ENCODE results near the gene PHIP. TPM values are rescaled to one million over a fixed set of nuclear protein-coding genes. Genes with fewer than 3 reads are reported as not detected.

PHIP gene
- total and polyA plus RNA-seq, 9 of the 15 experiments (the other 6 are each of a cell fraction or from before 2014, with no cell fraction given): 8.1 to 36.3 (median 16.5) TPM

DNA sequence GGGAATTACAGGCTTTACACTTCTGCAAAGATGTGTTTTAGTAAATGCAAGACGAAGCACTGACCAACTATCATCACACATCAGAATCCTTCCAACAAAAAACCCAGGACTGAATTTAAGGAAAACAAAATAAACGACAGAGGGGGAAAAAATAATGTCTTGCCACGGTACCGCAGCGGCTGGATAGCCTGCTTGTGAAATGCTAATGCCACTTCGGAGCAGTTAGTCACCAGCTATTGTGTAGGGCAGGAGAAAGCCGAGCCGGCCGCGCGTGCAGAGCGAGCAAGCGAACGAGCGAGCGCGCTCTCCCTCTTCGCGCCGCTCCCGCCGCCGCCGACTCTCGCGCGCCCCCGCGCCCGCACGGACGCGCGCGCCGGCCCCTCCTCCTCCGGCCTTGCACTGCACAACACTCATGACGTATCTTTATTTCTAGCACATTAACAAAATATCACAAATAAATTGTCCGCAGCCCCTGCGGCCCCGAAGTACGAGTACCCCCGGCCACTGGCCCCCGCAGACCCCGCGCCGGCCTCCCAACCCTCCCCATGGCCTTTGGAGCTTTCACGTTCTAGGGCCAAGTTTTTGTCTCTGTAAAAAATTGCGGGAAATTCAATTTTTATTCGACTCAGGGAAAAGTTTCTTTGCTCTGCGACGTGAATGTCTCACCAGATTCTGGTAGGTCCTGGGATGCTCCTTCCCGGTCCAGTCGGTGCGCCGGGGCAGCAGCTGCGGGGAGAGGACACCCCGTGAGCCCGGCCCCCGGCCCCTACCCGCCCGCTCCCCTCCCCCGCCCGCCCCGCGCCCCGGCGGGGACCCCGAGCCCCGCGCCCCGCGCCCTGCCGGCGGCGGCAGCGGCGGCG lies 1.0 kb downstream of the PHIP start (continued):
- TF ChIP-seq, protein P1, sequence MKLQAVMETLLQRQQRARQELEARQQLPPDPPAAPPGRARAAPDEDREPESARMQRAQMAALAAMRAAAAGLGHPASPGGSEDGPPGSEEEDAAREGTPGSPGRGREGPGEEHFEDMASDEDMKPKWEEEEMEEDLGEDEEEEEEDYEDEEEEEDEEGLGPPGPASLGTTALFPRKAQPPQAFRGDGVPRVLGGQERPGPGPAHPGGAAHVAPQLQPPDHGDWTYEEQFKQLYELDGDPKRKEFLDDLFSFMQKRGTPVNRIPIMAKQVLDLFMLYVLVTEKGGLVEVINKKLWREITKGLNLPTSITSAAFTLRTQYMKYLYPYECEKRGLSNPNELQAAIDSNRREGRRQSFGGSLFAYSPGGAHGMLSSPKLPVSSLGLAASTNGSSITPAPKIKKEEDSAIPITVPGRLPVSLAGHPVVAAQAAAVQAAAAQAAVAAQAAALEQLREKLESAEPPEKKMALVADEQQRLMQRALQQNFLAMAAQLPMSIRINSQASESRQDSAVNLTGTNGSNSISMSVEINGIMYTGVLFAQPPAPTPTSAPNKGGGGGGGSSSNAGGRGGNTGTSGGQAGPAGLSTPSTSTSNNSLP (IDR thresholded peaks at IDR 0.05; ENCODE audit: borderline replicate concordance, low read depth, low read length): peak; percentile 60; the same call in 1 of the 2 replicates
- TF ChIP-seq PML (IDR thresholded peaks at IDR 0.05; ENCODE audit: low read length) (peak; percentile 51; the same call in 1 of the 2 replicates), NCOA2 (IDR thresholded peaks at IDR 0.05; ENCODE audit: partially characterized antibody in 2 of 2) (no peak), ZNF507 (tag; conservative IDR thresholded peaks at IDR 0.05) (no peak), MTA3 (IDR thresholded peaks at IDR 0.05; ENCODE audit: borderline replicate concordance) (no peak), ZNF436 (CRISPR knock-in tag; IDR thresholded peaks at IDR 0.05) (no peak), ZNF316 (IDR thresholded peaks at IDR 0.05) (no peak), PHF20 (IDR thresholded peaks at IDR 0.05; ENCODE audit: partially characterized antibody) (no peak), NFE2 (IDR thresholded peaks at IDR 0.05; ENCODE audit: low read depth) (no peak), ZKSCAN1 (IDR thresholded peaks at IDR 0.05; ENCODE audit: low read depth, low read length) (no peak), ZNF197 (CRISPR knock-in tag; IDR thresholded peaks at IDR 0.05; ENCODE audit: low read depth) (peak; percentile 95), GTF2E2 (tag; IDR thresholded peaks at IDR 0.05) (no peak), NONO (IDR thresholded peaks at IDR 0.05; ENCODE audit: low read depth in 2 of 2, low read length in 1 of 2) (no peak), SMARCB1 (IDR thresholded peaks at IDR 0.05; ENCODE audit: insufficient read length, low read depth) (no peak), ELF4 (CRISPR knock-in tag; IDR thresholded peaks at IDR 0.05) (no peak), BDP1 (IDR thresholded peaks at IDR 0.05; ENCODE audit: insufficient read depth, insufficient read length) (no peak), ZNF134 (CRISPR knock-in tag; conservative IDR thresholded peaks at IDR 0.05) (no peak), HNRNPUL1 (IDR thresholded peaks at IDR 0.05; ENCODE audit: low read length) (no peak), CREM (IDR thresholded peaks at IDR 0.05; ENCODE audit: low read depth) (peak; percentile 62), ZNF175 (CRISPR knock-in tag; IDR thresholded peaks at IDR 0.05; ENCODE audit: low read depth) (peak; percentile 40; the same call in 1 of the 2 replicates), ZSCAN29 (IDR thresholded peaks at IDR 0.05) (no peak), NFRKB (IDR thresholded peaks at IDR 0.05; ENCODE audit: low read depth) (no peak)
- TF ChIP-seq, protein P2, sequence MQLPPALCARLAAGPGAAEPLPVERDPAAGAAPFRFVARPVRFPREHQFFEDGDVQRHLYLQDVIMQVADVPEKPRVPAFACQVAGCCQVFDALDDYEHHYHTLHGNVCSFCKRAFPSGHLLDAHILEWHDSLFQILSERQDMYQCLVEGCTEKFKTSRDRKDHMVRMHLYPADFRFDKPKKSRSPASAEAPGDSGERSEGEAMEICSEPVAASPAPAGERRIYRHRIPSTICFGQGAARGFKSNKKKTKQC (CRISPR knock-in tag; IDR thresholded peaks at IDR 0.05): no peak
- TF ChIP-seq, protein P3, sequence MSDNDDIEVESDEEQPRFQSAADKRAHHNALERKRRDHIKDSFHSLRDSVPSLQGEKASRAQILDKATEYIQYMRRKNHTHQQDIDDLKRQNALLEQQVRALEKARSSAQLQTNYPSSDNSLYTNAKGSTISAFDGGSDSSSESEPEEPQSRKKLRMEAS (CRISPR knock-in tag; IDR thresholded peaks at IDR 0.05): no peak
- TF ChIP-seq, protein P4, sequence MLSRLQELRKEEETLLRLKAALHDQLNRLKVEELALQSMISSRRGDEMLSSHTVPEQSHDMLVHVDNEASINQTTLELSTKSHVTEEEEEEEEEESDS (CRISPR knock-in tag; IDR thresholded peaks at IDR 0.05): no peak
- TF ChIP-seq, protein P5, sequence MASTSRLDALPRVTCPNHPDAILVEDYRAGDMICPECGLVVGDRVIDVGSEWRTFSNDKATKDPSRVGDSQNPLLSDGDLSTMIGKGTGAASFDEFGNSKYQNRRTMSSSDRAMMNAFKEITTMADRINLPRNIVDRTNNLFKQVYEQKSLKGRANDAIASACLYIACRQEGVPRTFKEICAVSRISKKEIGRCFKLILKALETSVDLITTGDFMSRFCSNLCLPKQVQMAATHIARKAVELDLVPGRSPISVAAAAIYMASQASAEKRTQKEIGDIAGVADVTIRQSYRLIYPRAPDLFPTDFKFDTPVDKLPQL (IDR thresholded peaks at IDR 0.05; ENCODE audit: extremely low read depth, insufficient read length): no peak

Measured in K562 (cell line).